ENCODE data around the gene L1CAM.

L1CAM gene

DNA sequence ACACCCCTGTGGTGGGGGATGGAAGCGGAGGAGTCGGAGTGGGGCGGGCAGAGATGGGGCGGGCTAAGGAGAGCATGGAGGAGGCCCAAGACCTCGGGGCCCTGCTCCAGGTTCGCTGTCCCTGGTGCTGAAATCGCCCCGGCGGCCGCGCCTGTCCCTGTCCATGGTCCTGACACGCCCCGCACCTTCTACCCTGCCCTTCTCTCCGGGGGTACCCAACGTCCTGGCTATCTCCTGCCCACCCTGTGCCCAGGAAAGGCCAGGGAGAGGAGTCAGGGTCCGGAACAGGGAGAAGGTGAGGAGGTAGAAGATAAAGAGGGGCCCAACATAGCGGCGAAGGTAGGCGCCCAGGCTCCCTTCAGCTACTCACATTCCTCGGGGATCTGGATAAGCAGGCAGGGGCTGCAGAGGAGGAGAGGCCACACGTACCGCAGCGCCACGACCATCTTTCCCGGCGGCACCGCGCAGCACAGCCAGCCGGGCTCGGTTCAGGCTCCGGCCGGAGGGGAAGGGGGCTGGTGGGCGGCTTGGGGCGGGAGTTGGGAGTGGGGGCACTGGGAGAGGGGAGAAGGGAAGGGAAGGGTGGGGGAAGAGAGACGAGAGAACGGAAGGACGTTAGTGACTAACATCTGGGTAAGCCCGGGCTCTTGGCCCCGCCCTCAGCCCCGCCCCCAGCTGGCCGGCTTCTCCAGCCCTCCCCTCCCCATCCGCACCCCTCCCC is 10.4 kb downstream of the L1CAM start:
- DNase-seq: peak; percentile 54

DNA sequence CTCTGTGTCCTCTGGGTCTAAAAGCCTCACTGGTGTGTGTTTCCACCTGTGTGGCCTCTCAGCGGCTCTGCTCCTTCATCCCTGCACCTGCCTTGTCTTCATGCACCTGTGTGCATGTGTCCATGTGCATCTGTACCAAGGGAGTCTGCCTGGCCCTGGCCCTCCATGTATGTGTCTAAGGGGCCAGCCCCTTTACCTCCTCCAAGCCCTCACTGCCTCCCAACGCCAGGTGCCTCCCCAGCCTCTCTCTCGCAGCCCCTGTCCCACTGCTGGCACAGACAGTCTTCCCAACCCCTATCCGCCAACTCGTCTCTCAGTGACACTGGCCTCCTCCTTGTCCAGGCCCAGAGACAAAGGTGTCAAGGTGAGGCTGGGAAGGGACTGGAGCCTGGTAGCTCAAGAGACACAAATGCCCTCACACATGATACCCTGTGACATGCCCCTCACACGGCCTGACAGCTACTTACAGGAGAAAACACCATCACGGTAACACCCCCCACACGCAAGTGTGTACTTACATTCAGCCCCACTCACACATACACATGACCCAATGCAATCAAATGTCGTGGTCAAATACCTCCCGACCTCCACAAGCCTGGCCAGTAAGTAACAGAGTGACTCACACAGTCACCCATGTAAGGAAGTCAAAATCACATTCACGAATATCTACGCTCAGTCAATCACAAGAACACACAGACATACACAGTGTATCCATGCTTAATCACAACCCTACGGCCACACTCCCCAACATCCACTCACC is 11.4 kb downstream of the L1CAM start:
- DNase-seq: no peak

DNA sequence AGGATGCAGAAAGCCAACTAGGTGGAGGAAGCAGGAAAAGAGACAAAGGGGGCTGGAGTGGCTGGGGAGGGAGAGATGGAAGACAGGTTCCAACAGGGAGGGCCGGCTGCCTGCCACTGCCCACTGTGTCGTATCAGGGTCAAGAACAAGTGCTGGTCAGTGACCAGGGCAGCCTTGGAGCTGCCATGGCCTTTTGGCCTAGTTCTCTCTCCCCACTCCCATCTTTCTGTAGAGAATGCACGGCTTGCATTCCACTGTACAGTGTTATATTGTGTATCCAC is 11.9 kb downstream of the L1CAM start:
- DNase-seq: no peak

DNA sequence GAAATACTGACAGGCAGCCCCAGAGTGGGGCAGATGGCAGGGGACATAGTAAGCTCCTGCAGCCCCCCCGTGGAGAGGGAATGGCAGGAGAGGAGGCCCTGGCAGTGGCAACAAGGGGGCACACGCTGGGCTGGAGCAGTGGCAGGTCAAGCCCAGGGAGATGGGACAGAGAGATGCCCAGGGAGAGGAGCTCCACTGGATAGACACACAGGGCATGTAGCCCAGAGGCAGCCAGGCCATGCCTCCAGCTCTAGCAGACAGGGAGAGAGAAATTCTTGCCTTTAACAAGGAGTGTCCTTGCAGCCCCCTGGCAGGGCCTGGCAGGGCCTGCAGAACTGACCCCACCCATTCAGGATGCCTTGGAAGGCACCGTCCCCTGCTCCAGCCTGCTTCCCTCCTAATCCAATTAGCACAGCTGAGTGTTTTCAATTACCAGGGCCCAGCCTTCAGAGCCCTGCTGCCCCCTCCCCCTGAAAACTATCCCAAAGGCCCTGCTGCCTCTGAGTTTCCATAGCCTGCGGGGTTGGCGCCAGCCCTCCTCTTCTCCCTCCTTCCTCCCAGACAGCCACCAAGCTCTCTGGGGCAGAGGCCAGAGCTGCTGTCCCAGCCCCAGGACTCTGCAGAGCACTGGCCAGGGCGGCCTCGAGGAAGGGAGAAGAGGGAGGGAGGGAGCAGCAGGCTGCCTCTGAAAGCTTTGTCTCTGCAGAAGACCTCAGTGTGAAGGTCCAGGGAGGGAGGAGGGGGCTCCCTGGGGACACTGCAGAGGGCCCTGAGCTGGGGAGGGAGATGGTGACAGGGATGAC is 12.5 kb downstream of the L1CAM start:
- no peak for DNase-seq

DNA sequence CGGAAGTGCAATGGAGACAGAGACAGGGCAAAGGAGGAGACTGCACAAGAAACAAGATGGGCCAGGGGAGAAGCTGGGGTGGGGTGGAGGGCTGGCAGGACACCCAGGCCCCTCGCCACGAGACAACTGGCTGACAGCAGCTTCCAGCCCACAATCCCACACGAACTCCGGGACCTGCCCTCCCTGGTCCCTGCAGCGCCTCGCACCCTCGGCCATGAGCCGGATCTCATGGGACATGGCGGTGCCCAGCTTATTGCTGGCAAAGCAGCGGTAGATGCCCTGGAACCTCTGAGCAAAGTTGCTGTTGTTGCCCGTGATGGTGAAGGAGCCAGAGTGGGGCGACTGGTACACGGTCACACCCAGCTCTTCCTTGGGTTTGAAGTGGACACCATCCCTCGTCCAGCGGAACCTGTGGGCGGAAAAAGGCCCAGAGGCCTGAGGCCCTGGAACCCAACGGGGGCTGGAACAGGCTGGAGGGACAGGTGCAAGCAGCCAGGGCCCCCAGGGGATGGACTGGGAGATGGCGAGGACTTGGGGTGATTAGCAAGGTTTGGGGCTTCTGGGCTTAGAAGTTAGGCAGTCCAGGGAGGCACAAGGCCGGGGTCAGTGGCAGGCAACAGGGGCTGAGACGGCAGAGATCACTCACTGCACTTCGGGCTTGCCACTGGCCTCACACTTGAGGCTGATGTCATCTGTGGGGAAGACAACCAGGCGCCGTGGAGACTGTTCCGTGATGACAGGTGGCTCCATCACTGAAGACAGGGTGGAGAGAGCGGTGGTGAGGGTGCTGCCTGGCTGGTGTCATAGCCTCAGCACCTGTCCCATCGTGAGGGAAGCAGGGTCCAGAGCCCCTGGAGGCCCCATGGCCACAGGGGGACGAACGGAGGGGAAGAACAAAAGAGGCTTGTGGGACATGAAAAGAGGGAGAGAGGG is 13.8 kb downstream of the L1CAM start:
- DNase-seq: no peak

DNA sequence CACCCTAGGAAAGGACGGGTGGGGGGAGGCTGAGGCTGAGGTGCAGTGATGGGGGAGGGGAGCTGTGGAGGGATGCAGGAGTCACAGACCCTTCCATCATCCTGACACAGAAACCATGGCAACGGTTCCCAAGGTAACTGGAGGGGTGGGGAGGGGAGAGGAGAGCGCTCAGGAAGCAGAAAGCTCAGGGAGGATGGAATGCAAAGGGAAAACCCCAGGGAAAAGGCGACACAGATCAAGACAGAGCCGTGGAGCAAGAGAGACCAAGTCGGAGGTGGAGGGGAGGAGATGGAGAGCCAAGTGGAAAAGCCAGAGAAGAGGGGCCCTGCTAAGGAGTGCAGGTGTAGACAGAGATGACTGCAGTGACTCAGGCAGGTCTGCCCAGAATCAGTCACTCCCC is 14.5 kb downstream of the L1CAM start:
- DNase-seq: no peak

DNA sequence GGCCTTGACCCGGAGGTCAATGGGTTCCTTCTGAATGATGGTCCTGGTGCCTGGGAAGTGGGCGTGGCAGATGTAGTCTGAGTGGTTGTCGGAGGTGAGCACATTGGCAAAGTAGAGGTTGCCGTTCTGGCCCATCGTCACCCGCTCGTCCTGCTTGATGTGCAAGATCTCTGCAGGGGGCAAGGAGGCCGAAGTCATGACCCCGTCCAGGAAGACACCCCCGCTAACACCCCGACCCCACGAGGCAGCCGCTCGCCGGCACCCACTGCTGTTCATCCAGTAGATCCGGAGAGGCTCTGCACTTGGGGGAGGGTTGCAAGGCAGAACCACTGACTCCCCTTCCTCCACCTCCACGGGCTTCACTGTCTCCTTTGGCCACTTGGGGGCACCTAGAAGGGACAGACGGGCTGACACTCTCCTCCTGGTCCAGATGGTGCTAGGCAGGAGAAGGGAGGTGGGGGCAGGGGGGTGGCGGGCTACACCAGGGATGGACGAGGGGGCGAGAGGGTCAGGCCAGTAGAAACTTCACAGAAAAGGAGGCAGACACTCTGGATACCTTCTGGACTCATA is 15.1 kb downstream of the L1CAM start:
- no peak for DNase-seq

DNA sequence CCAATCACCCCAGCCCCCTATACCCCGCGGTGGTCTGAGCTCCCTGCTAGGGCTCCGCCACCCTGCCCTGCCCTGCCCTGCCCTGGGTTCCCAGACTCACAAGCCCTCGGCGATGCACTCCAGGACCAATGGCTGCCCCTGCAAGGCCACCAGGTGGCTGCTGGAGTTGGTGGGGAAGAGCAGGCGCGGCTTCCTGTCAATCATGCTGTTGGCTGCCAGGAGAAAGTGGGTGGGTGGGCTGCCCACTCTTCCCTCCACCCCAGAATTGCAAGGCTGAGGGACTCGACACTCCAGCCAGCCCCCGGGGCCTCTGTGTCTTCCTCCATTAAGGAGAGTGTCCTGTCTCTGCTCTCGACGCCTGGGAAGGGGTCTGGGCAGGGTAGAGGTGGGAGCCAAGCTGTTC is 15.7 kb downstream of the L1CAM start:
- DNase-seq: no peak

DNA sequence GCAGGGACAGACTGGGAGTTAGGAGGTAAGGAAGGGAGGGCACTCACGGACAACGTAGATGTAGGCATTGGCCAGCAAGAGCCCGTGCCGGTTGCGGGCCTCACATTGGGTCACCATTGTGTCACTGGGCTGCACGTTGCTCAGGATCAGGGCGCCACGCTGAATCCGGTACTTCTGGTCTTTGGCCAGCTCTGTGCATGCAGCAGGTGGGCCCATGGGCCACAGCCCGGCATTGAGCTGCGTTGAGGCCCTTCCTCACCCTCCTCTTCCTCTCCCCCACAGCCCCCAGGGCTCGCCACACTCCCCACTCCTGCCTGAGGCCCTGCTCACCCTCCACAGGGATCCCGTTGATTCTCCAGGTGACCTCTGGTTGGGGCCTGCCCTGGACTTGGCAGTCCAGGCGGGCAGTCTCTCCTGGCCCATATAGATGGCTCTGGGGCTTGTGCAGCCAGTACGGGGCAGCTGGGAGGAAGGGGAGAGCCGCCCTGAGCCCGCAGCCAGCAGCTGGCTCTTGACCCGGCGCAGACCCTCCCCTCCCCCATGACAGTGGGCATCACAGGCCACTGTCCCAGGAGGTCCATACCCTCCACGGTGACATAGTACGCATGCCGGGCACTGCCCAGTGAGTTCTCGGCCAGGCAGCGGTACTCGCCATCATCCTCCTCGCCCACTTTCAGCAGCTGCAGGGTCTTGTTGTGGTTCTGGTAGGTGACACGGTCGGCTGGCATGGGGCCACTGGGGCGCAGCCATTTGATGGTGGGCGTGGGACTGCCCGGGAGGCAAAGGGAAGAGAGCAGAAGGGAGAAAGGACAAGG is 16.3 kb downstream of the L1CAM start:
- no peak for DNase-seq

DNA sequence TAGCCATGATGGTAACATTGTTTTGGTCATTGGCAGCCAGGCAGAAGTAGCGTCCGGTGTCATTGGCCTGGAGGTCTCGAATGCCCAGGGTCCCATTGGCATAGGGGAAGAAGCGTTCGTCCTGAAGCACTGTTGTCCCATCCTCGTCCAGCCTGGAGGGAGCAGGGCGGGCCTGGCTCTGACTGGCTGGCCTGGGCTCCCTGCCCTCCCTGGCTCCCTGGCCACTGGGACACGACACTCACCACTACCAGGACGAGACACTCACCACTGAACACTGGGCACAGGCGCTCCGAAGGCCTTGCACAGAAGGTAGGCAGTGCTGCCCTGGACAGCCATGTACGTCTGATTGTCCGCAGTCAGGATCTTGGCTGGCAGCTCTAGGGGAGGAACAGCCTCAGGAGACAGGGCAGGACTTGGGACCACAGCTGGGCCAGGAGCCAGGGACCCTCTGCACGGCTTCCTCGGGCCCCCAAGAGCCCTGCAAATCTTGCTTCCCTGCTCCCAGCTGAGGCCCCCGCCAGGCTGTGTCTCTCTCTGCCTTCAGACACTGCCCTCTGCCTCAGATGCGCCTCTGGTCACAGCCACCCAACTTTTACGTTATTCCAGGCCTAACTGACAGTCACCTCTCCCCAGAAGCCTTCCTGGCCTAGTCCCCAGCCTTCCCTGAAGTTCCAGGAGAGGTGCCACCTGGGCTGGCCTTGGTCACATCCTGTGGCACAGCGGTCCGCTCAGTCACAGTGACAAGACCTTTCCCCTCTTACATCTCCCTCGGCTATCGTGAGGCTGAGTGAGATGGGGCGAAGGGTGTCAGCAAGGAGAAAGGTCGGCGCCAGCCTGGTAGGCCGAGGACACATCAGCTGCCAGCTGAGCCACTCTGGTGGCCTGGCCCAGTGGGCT is 17.1 kb downstream of the L1CAM start:
- DNase-seq: no peak

DNA sequence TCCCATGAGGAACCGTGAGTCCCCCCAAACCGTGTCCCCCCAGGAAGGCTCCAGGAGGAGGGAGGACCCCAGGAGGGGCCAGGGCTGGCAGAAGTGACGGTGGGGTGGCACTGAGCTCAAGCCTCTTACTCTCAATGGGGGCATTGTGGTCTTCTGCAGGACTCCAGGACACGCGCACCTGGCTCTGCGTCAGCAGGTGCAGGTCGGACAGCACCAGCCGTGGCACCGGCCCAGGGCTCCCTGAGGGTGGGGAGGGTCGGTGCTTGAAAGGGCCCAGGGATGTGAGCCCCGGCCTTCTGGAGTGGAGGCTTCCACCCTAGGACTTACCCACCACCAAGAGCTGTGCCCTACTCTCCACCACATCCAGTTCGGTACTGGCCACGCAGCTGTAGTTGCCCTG is 18.3 kb downstream of the L1CAM start:
- DNase-seq: no peak

DNA sequence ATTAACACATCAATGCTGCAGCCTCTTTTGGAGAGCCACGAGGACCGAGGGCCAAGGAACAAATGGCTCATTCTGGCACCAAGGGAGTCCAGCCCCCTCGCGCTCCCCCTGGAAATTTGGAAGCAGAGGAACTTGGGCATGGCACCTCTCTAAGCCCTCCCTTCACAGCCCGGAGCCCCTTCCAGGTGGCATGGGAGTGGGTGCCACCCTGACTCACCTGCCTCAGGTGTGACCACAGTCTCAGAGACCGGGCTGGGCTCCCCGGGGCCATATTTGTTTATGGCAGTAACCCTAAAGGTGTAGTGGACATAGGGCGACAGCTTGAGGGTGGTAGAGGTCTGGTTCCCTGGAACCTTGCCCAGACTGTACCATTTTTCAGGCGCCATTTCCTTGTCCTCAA is 18.8 kb downstream of the L1CAM start:
- DNase-seq: no peak

DNA sequence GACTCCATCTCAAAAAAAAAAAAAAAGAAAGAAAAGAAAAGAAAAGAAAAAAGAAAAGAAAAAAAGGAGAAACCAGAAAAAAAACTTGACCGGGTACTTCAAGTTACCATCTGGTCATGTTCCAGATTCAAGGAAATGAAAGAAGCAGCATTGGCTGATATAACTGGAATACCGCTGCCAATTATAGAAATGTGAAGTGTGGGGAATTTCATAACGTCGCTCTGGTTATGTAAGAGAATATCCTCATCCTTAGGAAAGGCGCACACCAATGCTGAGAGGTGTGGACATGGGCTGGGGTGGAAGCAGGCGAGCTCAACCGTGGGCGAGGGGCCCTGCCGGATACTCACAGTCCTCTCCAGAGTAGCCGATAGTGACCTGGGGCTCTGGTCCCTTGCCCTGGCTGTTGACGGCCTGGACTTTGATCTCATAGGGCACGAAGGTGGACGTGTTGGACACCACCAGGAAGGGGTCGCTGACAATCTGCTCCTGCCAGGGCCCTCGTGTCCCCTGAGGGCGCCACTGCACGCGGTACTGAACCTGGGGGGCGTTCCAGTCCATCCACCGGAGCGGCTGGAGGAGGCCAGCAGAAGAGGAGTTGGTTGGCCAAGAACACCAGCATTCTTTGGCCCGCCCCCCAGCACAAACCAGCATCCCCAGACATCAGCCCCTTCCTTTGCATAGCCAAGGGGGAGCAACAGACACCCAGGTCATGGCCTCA is 19.5 kb downstream of the L1CAM start:
- no peak for DNase-seq

DNA sequence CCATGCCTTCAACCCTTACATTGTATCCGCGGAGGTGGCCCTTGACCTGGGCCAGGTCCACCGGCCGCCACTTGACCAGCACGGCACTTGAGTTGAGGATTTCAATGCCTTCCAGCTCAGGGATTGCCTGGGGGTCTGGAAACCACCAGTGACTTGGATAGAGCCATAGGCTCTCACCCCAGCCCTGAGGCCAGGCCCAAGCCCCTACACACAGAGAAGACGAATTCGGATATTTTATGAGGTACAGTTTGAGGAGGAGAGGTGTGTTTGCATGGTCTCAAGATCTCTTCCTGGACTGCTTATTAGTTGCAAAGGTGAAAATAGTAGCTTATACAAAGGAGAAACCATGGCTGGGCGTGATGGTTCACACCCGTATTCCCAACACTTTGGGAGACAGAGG is 20.3 kb downstream of the L1CAM start:
- DNase-seq: no peak

DNA sequence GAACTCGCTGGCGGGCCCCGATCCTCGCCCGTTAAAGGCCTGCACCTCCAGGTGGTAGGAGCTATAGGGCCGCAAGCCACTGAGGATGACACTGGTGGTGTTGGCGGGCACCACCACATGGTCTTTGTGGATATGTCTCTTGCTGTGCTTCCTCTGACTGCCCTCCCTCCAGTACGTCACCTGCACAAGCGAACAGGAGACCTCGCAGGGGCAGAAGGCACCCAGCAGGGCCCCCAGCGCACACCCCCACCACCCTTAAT is 20.7 kb downstream of the L1CAM start:
- DNase-seq: no peak

DNA sequence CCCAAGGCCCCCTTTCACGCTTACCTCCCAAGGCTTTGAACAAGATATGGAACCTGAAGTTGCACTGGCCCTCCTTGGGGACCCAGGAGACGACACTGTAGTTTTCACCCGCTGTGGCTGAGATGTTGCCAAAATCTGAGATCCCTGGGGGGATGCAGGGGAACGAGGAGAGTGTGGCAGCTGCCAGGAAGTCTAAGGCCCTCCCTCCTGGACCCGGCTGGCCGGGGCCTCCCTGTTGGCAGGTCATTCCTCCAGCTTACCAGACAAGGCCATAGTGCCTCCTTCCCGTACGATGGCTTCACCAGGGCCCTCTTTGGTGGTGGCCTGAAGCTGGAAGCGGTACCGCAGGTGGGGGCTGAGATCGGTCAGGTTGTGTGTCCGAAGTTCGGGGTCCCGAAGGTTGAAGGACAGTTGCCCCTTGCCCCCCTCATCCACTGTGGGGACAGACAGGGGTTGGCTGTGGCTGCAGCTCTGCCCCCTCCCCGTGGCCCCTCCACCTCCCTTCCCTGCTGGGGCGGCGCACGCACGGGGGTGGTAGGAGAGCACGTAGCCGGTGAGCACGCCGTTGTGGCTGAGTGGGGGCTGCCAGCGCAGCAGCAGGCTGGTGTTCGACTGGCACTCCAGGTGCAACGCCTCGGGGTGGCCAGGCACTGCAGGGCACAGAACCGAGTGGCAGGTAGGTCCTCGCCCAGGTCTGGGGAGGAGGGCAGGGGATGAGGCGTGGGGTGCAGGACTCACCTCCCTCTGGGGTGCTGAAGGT is 21.2 kb downstream of the L1CAM start:
- no peak for DNase-seq

DNA sequence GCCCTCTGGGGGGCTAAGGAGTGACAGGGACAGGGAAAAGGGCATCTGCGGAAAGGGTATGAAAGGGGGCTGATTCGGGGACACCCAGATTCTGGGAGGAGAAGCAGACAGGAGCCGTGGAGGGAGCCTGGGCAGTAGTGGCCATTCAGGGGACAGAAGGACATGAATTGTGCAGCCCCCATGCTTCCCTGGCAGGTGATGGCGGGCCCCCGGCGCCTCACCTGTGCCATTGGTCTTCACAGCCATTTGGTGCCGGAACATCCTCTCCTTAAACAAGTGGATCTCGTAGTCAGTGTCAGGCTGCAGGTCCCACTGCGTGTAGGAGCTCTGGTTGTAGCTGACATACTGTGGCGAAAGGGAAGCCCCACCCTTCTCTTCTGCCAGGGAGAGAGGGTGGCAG is 21.9 kb downstream of the L1CAM start:
- DNase-seq: no peak

DNA sequence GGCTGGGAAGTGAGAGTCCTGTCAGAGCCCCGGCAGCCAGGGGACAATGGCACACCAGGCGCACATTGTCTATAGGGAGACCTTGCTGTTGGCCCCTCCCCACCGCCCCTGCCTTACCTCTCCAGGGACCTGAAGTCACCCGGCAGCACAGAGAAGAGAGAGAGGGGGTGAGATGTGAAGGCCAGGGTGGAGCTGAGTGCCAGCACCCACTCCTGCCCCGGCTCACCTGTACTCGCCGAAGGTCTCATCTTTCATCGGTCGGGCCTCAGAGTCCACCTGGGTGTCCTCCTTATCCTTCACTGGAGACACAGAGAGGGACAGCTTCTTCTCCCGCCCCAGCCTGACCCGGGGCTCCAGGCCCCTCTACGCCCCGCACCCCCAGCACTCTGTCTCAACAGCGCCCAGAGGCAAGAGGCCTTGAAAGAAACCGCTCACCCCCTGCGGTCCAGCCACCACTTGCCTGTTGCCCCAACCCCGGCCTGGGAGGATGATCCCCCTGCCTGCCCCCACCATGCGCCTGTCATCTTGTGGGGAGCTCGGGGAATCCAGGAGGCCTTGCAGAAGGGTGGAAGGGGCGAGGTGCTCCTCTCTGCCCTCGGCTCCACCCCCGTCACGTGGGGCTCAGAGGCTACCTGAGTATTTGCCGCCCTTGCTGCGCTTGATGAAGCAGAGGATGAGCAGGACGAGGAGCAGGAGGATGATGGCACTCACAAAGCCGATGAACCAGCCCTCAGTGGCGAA is 22.6 kb downstream of the L1CAM start:
- no peak for DNase-seq

All from activated CD4-positive, alpha-beta T cell treated with anti-CD3 and anti-CD28 coated beads, Interleukin-2, Interleukin-6, amounts not matched to agents 100 ng/mL and 50 ng/mL, durations not matched to agents 16 hours and 8 hours (primary cell).